ENCODE measurements around the gene SMOC1. TPM values are rescaled to one million over a fixed set of nuclear protein-coding genes. Genes with fewer than 3 reads are reported as not detected.

SMOC1 gene
- total RNA-seq, 1 experiment from 2014 or later: 0.46 TPM

DNA sequence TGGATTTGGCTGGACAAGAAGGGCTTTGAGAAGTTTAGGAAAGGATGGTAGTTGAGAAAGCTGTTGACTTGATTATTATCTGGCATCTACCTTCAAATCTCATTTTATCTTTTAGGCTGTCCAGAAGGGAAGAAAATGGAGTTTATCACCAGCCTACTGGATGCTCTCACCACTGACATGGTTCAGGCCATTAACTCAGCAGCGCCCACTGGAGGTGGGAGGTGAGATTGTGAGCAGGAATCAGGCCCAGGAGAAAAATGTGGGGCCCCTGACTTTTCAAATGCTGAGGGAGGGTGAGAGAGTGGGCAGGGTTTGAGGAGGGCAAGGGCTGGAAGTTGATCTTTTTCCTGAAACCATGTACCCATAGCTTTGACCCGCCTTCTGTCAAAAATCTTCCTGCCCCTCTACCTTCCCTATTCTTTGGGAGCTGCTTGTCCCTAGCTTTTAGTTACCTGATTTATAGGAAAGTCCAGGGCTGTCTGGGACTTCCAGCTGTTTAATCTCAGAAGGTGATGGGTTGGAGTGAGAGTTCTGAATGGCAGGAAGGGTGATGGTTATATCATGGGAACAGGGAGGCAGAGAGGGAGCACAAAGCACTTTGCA lies 134.2 kb downstream of the SMOC1 start:
- Histone ChIP-seq H3K4me1 (ENCODE audit: control insufficient read depth, insufficient read depth, low read length) (no peaks in the 10 kb centered on the region), H3K27me3 (ENCODE audit: control insufficient read depth, insufficient read depth, low read length) (peaks cover 5% of the 10 kb centered on the region; the same call in 1 of the 2 replicates), H3K27ac (ENCODE audit: low read length) (no peak overlapping the region), H3K9me3 (ENCODE audit: control insufficient read depth, insufficient read depth, low read depth, low read length) (no peaks in the 10 kb centered on the region), H3K4me3 (ENCODE audit: low read depth in 2 of 2, low read length in 2 of 2) (no peak overlapping the region), H3K36me3 (ENCODE audit: control insufficient read depth, insufficient read depth, low read length) (no peaks in the 10 kb centered on the region)
- BruUV-seq (replicated peaks): no TSS peak
- DNase-seq (ENCODE audit: low read depth, low spot score) (no peak), ATAC-seq (no peak)
- in situ Hi-C loops (cut with HindIII; ENCODE audit: low pct_unique_long_range_greater_than_20kb, low sequenced_read_pairs): no loop called here
- ChIA-PET POLR2A (no interaction called here), CTCF (interaction anchor here (0.6 kb wide), 1 partner anchor 15 kb away, joined by 4 read pairs; no protein-coding TSS in a partner anchor)
- intact Hi-C loops (cut with micrococcal nuclease; ENCODE audit: unreplicated experiment): no loop called here
- TF ChIP-seq TCF7L2 (IDR thresholded peaks at IDR 0.05; ENCODE audit: low read depth, low read length): no peak
- TF ChIP-seq, protein P1, sequence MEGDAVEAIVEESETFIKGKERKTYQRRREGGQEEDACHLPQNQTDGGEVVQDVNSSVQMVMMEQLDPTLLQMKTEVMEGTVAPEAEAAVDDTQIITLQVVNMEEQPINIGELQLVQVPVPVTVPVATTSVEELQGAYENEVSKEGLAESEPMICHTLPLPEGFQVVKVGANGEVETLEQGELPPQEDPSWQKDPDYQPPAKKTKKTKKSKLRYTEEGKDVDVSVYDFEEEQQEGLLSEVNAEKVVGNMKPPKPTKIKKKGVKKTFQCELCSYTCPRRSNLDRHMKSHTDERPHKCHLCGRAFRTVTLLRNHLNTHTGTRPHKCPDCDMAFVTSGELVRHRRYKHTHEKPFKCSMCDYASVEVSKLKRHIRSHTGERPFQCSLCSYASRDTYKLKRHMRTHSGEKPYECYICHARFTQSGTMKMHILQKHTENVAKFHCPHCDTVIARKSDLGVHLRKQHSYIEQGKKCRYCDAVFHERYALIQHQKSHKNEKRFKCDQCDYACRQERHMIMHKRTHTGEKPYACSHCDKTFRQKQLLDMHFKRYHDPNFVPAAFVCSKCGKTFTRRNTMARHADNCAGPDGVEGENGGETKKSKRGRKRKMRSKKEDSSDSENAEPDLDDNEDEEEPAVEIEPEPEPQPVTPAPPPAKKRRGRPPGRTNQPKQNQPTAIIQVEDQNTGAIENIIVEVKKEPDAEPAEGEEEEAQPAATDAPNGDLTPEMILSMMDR (IDR thresholded peaks at IDR 0.05): peak; percentile 73
- TF ChIP-seq, protein P2, sequence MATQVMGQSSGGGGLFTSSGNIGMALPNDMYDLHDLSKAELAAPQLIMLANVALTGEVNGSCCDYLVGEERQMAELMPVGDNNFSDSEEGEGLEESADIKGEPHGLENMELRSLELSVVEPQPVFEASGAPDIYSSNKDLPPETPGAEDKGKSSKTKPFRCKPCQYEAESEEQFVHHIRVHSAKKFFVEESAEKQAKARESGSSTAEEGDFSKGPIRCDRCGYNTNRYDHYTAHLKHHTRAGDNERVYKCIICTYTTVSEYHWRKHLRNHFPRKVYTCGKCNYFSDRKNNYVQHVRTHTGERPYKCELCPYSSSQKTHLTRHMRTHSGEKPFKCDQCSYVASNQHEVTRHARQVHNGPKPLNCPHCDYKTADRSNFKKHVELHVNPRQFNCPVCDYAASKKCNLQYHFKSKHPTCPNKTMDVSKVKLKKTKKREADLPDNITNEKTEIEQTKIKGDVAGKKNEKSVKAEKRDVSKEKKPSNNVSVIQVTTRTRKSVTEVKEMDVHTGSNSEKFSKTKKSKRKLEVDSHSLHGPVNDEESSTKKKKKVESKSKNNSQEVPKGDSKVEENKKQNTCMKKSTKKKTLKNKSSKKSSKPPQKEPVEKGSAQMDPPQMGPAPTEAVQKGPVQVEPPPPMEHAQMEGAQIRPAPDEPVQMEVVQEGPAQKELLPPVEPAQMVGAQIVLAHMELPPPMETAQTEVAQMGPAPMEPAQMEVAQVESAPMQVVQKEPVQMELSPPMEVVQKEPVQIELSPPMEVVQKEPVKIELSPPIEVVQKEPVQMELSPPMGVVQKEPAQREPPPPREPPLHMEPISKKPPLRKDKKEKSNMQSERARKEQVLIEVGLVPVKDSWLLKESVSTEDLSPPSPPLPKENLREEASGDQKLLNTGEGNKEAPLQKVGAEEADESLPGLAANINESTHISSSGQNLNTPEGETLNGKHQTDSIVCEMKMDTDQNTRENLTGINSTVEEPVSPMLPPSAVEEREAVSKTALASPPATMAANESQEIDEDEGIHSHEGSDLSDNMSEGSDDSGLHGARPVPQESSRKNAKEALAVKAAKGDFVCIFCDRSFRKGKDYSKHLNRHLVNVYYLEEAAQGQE (IDR thresholded peaks at IDR 0.05; ENCODE audit: insufficient read depth in 1 of 2, low read depth in 2 of 2, low read length in 1 of 2): no peak
- TF ChIP-seq SIN3A (IDR thresholded peaks at IDR 0.05; ENCODE audit: borderline replicate concordance, insufficient read depth, low read depth, low read length): no peak
- TF ChIP-seq POLR2AphosphoS5 (IDR thresholded peaks at IDR 0.05; ENCODE audit: low read depth, low read length): no peak

DNA sequence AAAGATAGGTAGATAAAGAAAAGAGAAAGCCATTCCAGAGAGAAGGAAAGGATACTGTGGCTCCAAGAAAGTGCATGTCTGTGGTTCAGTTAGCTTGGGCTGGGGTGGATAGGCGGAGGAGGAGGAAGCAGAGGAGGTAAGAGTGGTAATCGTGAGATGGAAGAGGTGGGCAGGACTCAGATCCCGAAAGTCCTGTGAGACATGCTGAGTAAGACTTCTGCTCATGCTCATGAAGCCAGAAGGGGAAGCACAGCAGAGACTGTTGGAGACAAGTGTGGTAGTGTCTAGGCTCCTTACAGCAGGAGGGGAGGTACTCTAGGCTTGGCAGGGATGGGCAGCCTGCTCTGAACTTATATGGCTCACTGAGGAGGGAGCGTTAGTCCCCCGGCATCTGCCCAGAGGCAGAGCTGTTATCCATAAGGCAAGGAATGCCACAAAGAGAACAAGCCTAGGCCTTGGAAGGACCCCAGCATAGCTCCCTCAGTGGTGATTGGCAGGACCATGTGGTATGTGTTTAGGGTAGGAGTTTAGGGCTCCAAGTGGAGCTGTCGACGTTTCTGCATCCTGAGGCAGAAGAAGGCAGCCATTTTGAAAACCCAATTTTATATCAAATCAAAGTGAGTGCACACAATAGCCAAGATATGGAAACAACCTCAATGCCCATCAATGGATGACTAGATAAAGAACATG lies 135.3 kb downstream of the SMOC1 start:
- Histone ChIP-seq H3K36me3 (ENCODE audit: control insufficient read depth, insufficient read depth, low read length) (no peaks in the 10 kb centered on the region), H3K27me3 (ENCODE audit: control insufficient read depth, insufficient read depth, low read length) (peaks cover 5% of the 10 kb centered on the region; the same call in 1 of the 2 replicates), H3K4me1 (ENCODE audit: control insufficient read depth, insufficient read depth, low read length) (no peaks in the 10 kb centered on the region), H3K4me3 (ENCODE audit: low read depth in 2 of 2, low read length in 2 of 2) (no peak overlapping the region), H3K9me3 (ENCODE audit: control insufficient read depth, insufficient read depth, low read depth, low read length) (no peaks in the 10 kb centered on the region), H3K27ac (ENCODE audit: low read length) (no peak overlapping the region)
- ATAC-seq (no peak), DNase-seq (ENCODE audit: low read depth, low spot score) (no peak)
- in situ Hi-C loops (cut with HindIII; ENCODE audit: low pct_unique_long_range_greater_than_20kb, low sequenced_read_pairs) (no loop called here), intact Hi-C loops (cut with micrococcal nuclease; ENCODE audit: unreplicated experiment) (no loop called here)
- no TSS peak for BruUV-seq (replicated peaks)
- POLR2A ChIA-PET: no interaction called here
- TF ChIP-seq, protein P2 (IDR thresholded peaks at IDR 0.05; ENCODE audit: insufficient read depth in 1 of 2, low read depth in 2 of 2, low read length in 1 of 2): no peak
- TF ChIP-seq SIN3A (IDR thresholded peaks at IDR 0.05; ENCODE audit: borderline replicate concordance, insufficient read depth, low read depth, low read length): no peak
- TF ChIP-seq, protein P1 (IDR thresholded peaks at IDR 0.05): no peak
- TF ChIP-seq TCF7L2 (IDR thresholded peaks at IDR 0.05; ENCODE audit: low read depth, low read length): no peak
- CTCF ChIA-PET: no interaction called here

Data from Panc1 (cell line).